Kidney epithelial cell (primary cell): ENCODE data around the gene TMEM106C. TPM values are rescaled to one million over a fixed set of nuclear protein-coding genes. Genes with fewer than 3 reads are reported as not detected.

Experiments
- DNase-seq: peaks from one replicate; pipeline ENCODE4 v3.0.0-alpha.2; 2010; ENCODE audit warnings: low read depth
- H3K27me3 ChIP-seq: 2 replicates; pipeline ENCODE4 v1.6.0; 2011; ENCODE audit warnings: low read length; ENCODE audit not compliant: control insufficient read depth, insufficient read depth
- H3K36me3 ChIP-seq: 2 replicates; pipeline ENCODE4 v1.5.1; 2011; ENCODE audit warnings: low read length; ENCODE audit not compliant: control insufficient read depth, insufficient read depth
- H3K4me3 ChIP-seq: 2 replicates; pipeline ENCODE4 v1.5.1; 2011; ENCODE audit warnings: low read depth, mild to moderate bottlenecking, control low read depth, low read length
- CTCF ChIP-seq: IDR thresholded peaks from 2 replicates; pipeline ENCODE4 v1.5.1; 2011; ENCODE audit warnings: mild to moderate bottlenecking, moderate library complexity, low read length, control low read depth, inconsistent platforms; ENCODE audit not compliant: insufficient read depth, poor library complexity, severe bottlenecking
- total RNA-seq: library from RNA; depleted of rRNA; stranded (reverse); fragments of >200 nt; gene quantifications from 2 replicates; pipeline ENCODE4 v1.2.3, GENCODE V29; 2015

The TMEM106C gene
- total RNA-seq, 1 donor from 2014 or later: 133 TPM

GRCh38 chr12:47995981-47996401 is 32.6 kb downstream of the TMEM106C start:
- H3K27me3 ChIP-seq: peaks cover 42% of the 10 kb centered on the region
- TF ChIP-seq CTCF: no peak
- DNase-seq: no peak
- H3K36me3 ChIP-seq: no peaks in the 10 kb centered on the region
- H3K4me3 ChIP-seq: no peak overlapping the region

- no peak for DNase-seq
- no peak for TF ChIP-seq CTCF
- H3K4me3 ChIP-seq: no peak overlapping the region
- peaks cover 50% of the 10 kb centered on the region for H3K27me3 ChIP-seq
- no peaks in the 10 kb centered on the region for H3K36me3 ChIP-seq
These were observed 33.9 kb downstream of the TMEM106C start for GRCh38 chr12:47997321-47997720.

- no peaks in the 10 kb centered on the region for H3K36me3 ChIP-seq
- no peak for DNase-seq
- peaks cover 69% of the 10 kb centered on the region for H3K27me3 ChIP-seq
- H3K4me3 ChIP-seq: no peak overlapping the region
- TF ChIP-seq CTCF: no peak
These were observed 36.4 kb downstream of the TMEM106C start for GRCh38 chr12:47999816-48000215.

- no peak for TF ChIP-seq CTCF
- H3K27me3 ChIP-seq: peaks cover 74% of the 10 kb centered on the region
- DNase-seq: peak; percentile 34
- H3K4me3 ChIP-seq: peak overlapping the region; percentile 36
- H3K36me3 ChIP-seq: no peaks in the 10 kb centered on the region
These were observed 37.6 kb downstream of the TMEM106C start for GRCh38 chr12:48000878-48001504.

- peaks cover 72% of the 10 kb centered on the region for H3K27me3 ChIP-seq
- peak overlapping the region; percentile 36 for H3K4me3 ChIP-seq
- TF ChIP-seq CTCF: no peak
- no peak for DNase-seq
- H3K36me3 ChIP-seq: no peaks in the 10 kb centered on the region
These were observed 38.4 kb downstream of the TMEM106C start for GRCh38 chr12:48001505-48002413.
